Stomach (tissue), 8 donors: Measurements from ENCODE around the gene ST8SIA1. TPM values are rescaled to one million over a fixed set of nuclear protein-coding genes. Genes with fewer than 3 reads are reported as not detected.

Source experiments
- polyA plus RNA-seq, 3 donors: library from polyadenylated mRNA; stranded (reverse); fragments of 200-250 nt; gene quantifications; one replicate each; pipeline ENCODE4 v1.2.3, GENCODE V29; 2013
- total RNA-seq, 5 donors: library from RNA; depleted of rRNA; stranded (reverse); fragments of >200 nt; gene quantifications; one replicate each; pipeline versions ENCODE4 v1.1.0 to v1.2.3, GENCODE V29; 2014 to 2016
- donor health status: healthy with polysubstance abuse.
- donor health status: Bipolar disorder and iron deficiency.
- donor health status: healthy.

ST8SIA1 gene
- total and polyA plus RNA-seq, 8 donors = 0.29 to 5.0 (median 2.2) TPM

Other genes starting within 250 kb of the ST8SIA1 start
- gene C2CD5, start 209.8 kb upstream of the ST8SIA1 start, total RNA-seq = 10 to 100 TPM; 17.4 to 79.1 (median 51.6) TPM
- 10 to 100 TPM; 12.2 to 31.6 (median 13.4) TPM for gene C2CD5, start 209.8 kb upstream of the ST8SIA1 start, polyA plus RNA-seq